ENCODE measurements around the gene SLC6A19.

SLC6A19 gene

GRCh38 chr5:1209896-1210776 is 8.7 kb downstream of the SLC6A19 start:
- no peak for DNase-seq (ENCODE audit: low read depth in 2 of 2)

GRCh38 chr5:1210832-1211251 is 9.4 kb downstream of the SLC6A19 start:
- no peak for DNase-seq (ENCODE audit: low read depth in 2 of 2)

- DNase-seq (ENCODE audit: low read depth in 2 of 2) = no peak
These were observed 10.3 kb downstream of the SLC6A19 start for GRCh38 chr5:1211701-1212100.

- no peak for DNase-seq (ENCODE audit: low read depth in 2 of 2)
These were observed 10.9 kb downstream of the SLC6A19 start for GRCh38 chr5:1212271-1212670.

GRCh38 chr5:1212881-1213280 is 11.5 kb downstream of the SLC6A19 start:
- no peak for DNase-seq (ENCODE audit: low read depth in 2 of 2)

- no peak for DNase-seq (ENCODE audit: low read depth in 2 of 2)
These were observed 12.2 kb downstream of the SLC6A19 start for GRCh38 chr5:1213508-1214162.

GRCh38 chr5:1214163-1214935 is 13.0 kb downstream of the SLC6A19 start:
- DNase-seq (ENCODE audit: low read depth in 2 of 2) = no peak

- DNase-seq (ENCODE audit: low read depth in 2 of 2) = no peak
These were observed 13.5 kb downstream of the SLC6A19 start for GRCh38 chr5:1214936-1215220.

GRCh38 chr5:1215320-1216096 is 14.1 kb downstream of the SLC6A19 start:
- DNase-seq (ENCODE audit: low read depth in 2 of 2) = no peak

- DNase-seq (ENCODE audit: low read depth in 2 of 2) = no peak
These were observed 15.0 kb downstream of the SLC6A19 start for GRCh38 chr5:1216211-1216917.

GRCh38 chr5:1216918-1217295 is 15.5 kb downstream of the SLC6A19 start:
- no peak for DNase-seq (ENCODE audit: low read depth in 2 of 2)

GRCh38 chr5:1217596-1218206 is 16.3 kb downstream of the SLC6A19 start:
- DNase-seq (ENCODE audit: low read depth in 2 of 2) = no peak

GRCh38 chr5:1218351-1219080 is 17.1 kb downstream of the SLC6A19 start:
- no peak for DNase-seq (ENCODE audit: low read depth in 2 of 2)

GRCh38 chr5:1219098-1219767 is 17.8 kb downstream of the SLC6A19 start:
- no peak for DNase-seq (ENCODE audit: low read depth in 2 of 2)

- no peak for DNase-seq (ENCODE audit: low read depth in 2 of 2)
These were observed 18.3 kb downstream of the SLC6A19 start for GRCh38 chr5:1219768-1220100.

GRCh38 chr5:1220351-1220750 is 19.0 kb downstream of the SLC6A19 start:
- no peak for DNase-seq (ENCODE audit: low read depth in 2 of 2)

- DNase-seq (ENCODE audit: low read depth in 2 of 2) = no peak
These were observed 19.4 kb downstream of the SLC6A19 start for GRCh38 chr5:1220831-1221230.

GRCh38 chr5:1221721-1222120 is 20.3 kb downstream of the SLC6A19 start:
- no peak for DNase-seq (ENCODE audit: low read depth in 2 of 2)

GRCh38 chr5:1222147-1222546 is 20.8 kb downstream of the SLC6A19 start:
- DNase-seq (ENCODE audit: low read depth in 2 of 2) = no peak
